GM23338 (cell line): Measurements from ENCODE around the gene ROBO1. TPM values are rescaled to one million over a fixed set of nuclear protein-coding genes. Genes with fewer than 3 reads are reported as not detected.
A peak's percentile ranks its signal among the peaks of the same experiment; 100 is the strongest.

Experiments
- ATAC-seq: fragments of 200-7000 bp; cut with Tn5 transposase; 3 replicates; pipeline ENCODE4 v1.9.1; 2020
- DNase-seq: peaks from one replicate; pipeline ENCODE4 v3.0.0-alpha.2; 2015; ENCODE audit warnings: low spot score
- H2AFZ ChIP-seq: fragments of 200-600 bp; sonication (generic); 2 replicates; pipeline ENCODE4 v1.8.0; 2016; ENCODE audit warnings: antibody characterized with exemption, mild to moderate bottlenecking, moderate library complexity
- H3F3A ChIP-seq: fragments of 200-600 bp; sonication (generic); replicated peaks from 2 replicates; pipeline ENCODE4 v1.8.0; 2017; ENCODE audit warnings: antibody characterized with exemption, mixed run types, low read depth
- H3K27ac ChIP-seq: fragments of 200-600 bp; sonication (generic); 2 replicates; pipeline ENCODE4 v1.6.1; 2016; ENCODE audit warnings: low read depth
- H3K27me3 ChIP-seq: fragments of 200-600 bp; sonication (generic); 2 replicates; pipeline ENCODE4 v1.8.0; 2016; ENCODE audit warnings: mild to moderate bottlenecking, mixed run types, moderate library complexity; ENCODE audit not compliant: insufficient read depth
- H3K36me3 ChIP-seq: fragments of 200-600 bp; sonication (generic); 2 replicates; pipeline ENCODE4 v1.8.0; 2016; ENCODE audit warnings: mild to moderate bottlenecking; ENCODE audit not compliant: insufficient read depth
- H3K4me1 ChIP-seq: fragments of 200-600 bp; sonication (generic); 2 replicates; pipeline ENCODE4 v1.8.0; 2016; ENCODE audit warnings: mild to moderate bottlenecking, moderate library complexity; ENCODE audit not compliant: insufficient read depth
- H3K4me2 ChIP-seq: fragments of 200-600 bp; sonication (generic); 2 replicates; pipeline ENCODE4 v1.7.1; 2017; ENCODE audit warnings: mixed run types
- H3K4me3 ChIP-seq: fragments of 200-600 bp; sonication (generic); 2 replicates; pipeline ENCODE4 v1.6.1; 2016; ENCODE audit warnings: mixed run types
- H3K79me2 ChIP-seq: fragments of 200-600 bp; sonication (generic); replicated peaks from 2 replicates; pipeline ENCODE4 v1.8.0; 2017; ENCODE audit warnings: mild to moderate bottlenecking; ENCODE audit not compliant: insufficient read depth
- H3K9me2 ChIP-seq: fragments of 200-600 bp; sonication (generic); 2 replicates; pipeline ENCODE4 v1.8.0; 2017; ENCODE audit not compliant: insufficient read depth
- H4K20me1 ChIP-seq: fragments of 200-600 bp; sonication (generic); replicated peaks from 2 replicates; pipeline ENCODE4 v1.8.0; 2017; ENCODE audit warnings: mild to moderate bottlenecking; ENCODE audit not compliant: insufficient read depth
- H3K27ac Mint-ChIP-seq: 2 replicates; pipeline ENCODE4 v1.8.0; 2020; ENCODE audit warnings: inconsistent platforms, mild to moderate bottlenecking, moderate library complexity, mixed read lengths
- H3K27me3 Mint-ChIP-seq: 3 replicates; pipeline ENCODE4 v1.8.0; 2022; ENCODE audit warnings: low read depth, mild to moderate bottlenecking, moderate library complexity, mixed read lengths, inconsistent platforms; ENCODE audit not compliant: insufficient read depth, poor library complexity
- H3K36me3 Mint-ChIP-seq: 3 replicates; pipeline ENCODE4 v1.8.0; 2021; ENCODE audit warnings: low read depth, mild to moderate bottlenecking, inconsistent platforms, moderate library complexity, mixed read lengths
- H3K4me1 Mint-ChIP-seq: 3 replicates; pipeline ENCODE4 v1.8.0; 2020; ENCODE audit warnings: mild to moderate bottlenecking, inconsistent platforms, mixed read lengths
- H3K4me3 Mint-ChIP-seq: 3 replicates; pipeline ENCODE4 v1.8.0; 2021; ENCODE audit warnings: moderate library complexity, mild to moderate bottlenecking, inconsistent platforms, mixed read lengths
- H3K9me3 Mint-ChIP-seq: 3 replicates; pipeline ENCODE4 v1.8.0; 2020; ENCODE audit warnings: moderate library complexity, mild to moderate bottlenecking, inconsistent platforms, mixed read lengths
- CREB1 ChIP-seq: fragments of 250-450 bp; sonication (Bioruptor Pico); IDR thresholded peaks from 2 replicates; pipeline ENCODE4 v1.5.0; 2020; ENCODE audit warnings: low read depth, mild to moderate bottlenecking, moderate library complexity
- EZH2 ChIP-seq: fragments of 200-600 bp; sonication (generic); IDR thresholded peaks from one replicate; pipeline ENCODE4 v1.8.0; 2017; ENCODE audit warnings: antibody characterized with exemption, mild to moderate bottlenecking, low read depth; ENCODE audit not compliant: unreplicated experiment
- EZH2phosphoT487 ChIP-seq: fragments of 200-600 bp; sonication (generic); IDR thresholded peaks from one replicate; pipeline ENCODE4 v1.8.1; 2018; ENCODE audit warnings: antibody characterized with exemption; ENCODE audit not compliant: unreplicated experiment
- JUNB ChIP-seq: IDR thresholded peaks from one replicate; pipeline ENCODE4 v1.6.1; 2016; ENCODE audit warnings: antibody characterized with exemption; ENCODE audit not compliant: unreplicated experiment
- NANOG ChIP-seq: IDR thresholded peaks from 2 replicates; pipeline ENCODE4 v1.6.1; 2016; ENCODE audit warnings: antibody characterized with exemption, borderline replicate concordance
- POLR2AphosphoS5 ChIP-seq: IDR thresholded peaks from 2 replicates; pipeline ENCODE4 v1.6.1; 2016; ENCODE audit warnings: antibody characterized with exemption, low read depth
- STAT1 ChIP-seq: IDR thresholded peaks from one replicate; pipeline ENCODE4 v1.6.1; 2016; ENCODE audit warnings: antibody characterized with exemption; ENCODE audit not compliant: unreplicated experiment
- ZNF114 ChIP-seq: fragments of 250-450 bp; sonication (Bioruptor Pico); IDR thresholded peaks from 2 replicates; pipeline ENCODE4 v1.5.0; 2020; ENCODE audit warnings: mild to moderate bottlenecking, moderate library complexity
- ZNF331 ChIP-seq: fragments of 250-450 bp; sonication (Bioruptor Pico); IDR thresholded peaks from 2 replicates; pipeline ENCODE4 v1.5.0; 2020; ENCODE audit warnings: low read depth, mild to moderate bottlenecking, moderate library complexity
- polyA plus RNA-seq: library from polyadenylated mRNA; unstranded; fragments of >200 nt; fragmentation: Nextera tagmentation; extraction: Ambion mirVana; gene quantifications from 2 replicates; pipeline ENCODE4 v1.2.1, GENCODE V29; 2016
- total RNA-seq: library from RNA; depleted of rRNA; stranded (reverse); fragments of >200 nt; shearing (Covaris generic); gene quantifications from 2 replicates; pipeline ENCODE4 v1.2.3, GENCODE V29; 2014
- TF ChIP-seq, protein P1 (sequence below): IDR thresholded peaks from one replicate; pipeline ENCODE4 v1.6.1; 2018; ENCODE audit warnings: antibody characterized with exemption; ENCODE audit not compliant: unreplicated experiment
- TF ChIP-seq, protein P2 (sequence below): IDR thresholded peaks from 2 replicates; pipeline ENCODE4 v1.6.1; 2016; ENCODE audit warnings: antibody characterized with exemption
- TF ChIP-seq, protein P3 (sequence below), 2 experiments: fragments of 200-600 bp in 1 of 2; sonication (generic) in 1 of 2; conservative IDR thresholded peaks; 2 replicates each; pipeline versions ENCODE4 v1.5.1 to v1.6.1; 2016 to 2017; ENCODE audit warnings: antibody characterized with exemption in 2 of 2, low read depth in 2 of 2, mild to moderate bottlenecking in 2 of 2, moderate library complexity in 1 of 2
- TF ChIP-seq, protein P4 (sequence below): fragments of 250-450 bp; sonication (Bioruptor Pico); IDR thresholded peaks from 2 replicates; pipeline ENCODE4 v1.5.0; 2020; ENCODE audit warnings: mild to moderate bottlenecking, moderate library complexity

The ROBO1 gene
- total and polyA plus RNA-seq, 2 experiments from 2014 or later: 19.2 to 78.3 TPM

DNA sequence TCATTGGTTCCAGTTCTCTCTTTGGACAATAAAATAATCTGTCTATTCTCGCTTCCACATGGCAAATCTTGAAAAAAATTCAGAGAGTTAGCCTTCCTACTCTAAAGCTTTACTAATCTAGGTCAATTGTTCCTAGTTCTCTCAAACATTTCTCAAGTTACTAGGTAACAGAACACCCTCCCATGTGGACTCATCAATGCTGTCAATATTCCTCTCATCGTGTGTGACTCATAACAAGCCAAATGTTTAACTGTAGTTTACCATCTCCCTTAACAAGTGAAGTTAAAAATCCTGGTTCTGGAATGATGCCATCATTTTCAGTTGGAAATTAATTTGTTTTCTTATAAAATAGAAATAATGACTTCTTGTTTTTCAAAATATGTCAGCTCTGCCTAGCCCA lies 438.6 kb downstream of the ROBO1 start:
- Histone ChIP-seq H3K4me1 (peaks cover 44% of the 10 kb centered on the region), H3K4me2 (no peak overlapping the region), H3K27ac (0 out of 2 replicates have a peak overlapping the region, but pooled peaks have one; percentile 14), H3K9me2 (no peaks in the 10 kb centered on the region), H3K79me2 (no peaks in the 10 kb centered on the region), H3K4me3 (no peak overlapping the region), H3F3A (no peaks in the 10 kb centered on the region), H4K20me1 (no peaks in the 10 kb centered on the region), H3K36me3 (no peaks in the 10 kb centered on the region), H3K27me3 (no peaks in the 10 kb centered on the region), H2AFZ (no peak overlapping the region)
- Mint-ChIP-seq H3K27ac (peak overlapping the region; percentile 67), H3K27me3 (peaks cover 4% of the 10 kb centered on the region), H3K4me1 (peaks cover 40% of the 10 kb centered on the region), H3K36me3 (0 out of 3 replicates have a peak, but pooled peaks cover 4% of the 10 kb centered on the region), H3K4me3 (no peak overlapping the region), H3K9me3 (peaks cover 3% of the 10 kb centered on the region; the same call in 2 of the 3 replicates)
- ATAC-seq (no peak), DNase-seq (no peak)
- TF ChIP-seq NANOG (no peak), ZNF114 (no peak), POLR2AphosphoS5 (no peak), ZNF331 (CRISPR knock-in tag) (no peak), STAT1 (no peak), JUNB (no peak), EZH2 (no peak), EZH2phosphoT487 (no peak), CREB1 (no peak)
- TF ChIP-seq, protein P1, sequence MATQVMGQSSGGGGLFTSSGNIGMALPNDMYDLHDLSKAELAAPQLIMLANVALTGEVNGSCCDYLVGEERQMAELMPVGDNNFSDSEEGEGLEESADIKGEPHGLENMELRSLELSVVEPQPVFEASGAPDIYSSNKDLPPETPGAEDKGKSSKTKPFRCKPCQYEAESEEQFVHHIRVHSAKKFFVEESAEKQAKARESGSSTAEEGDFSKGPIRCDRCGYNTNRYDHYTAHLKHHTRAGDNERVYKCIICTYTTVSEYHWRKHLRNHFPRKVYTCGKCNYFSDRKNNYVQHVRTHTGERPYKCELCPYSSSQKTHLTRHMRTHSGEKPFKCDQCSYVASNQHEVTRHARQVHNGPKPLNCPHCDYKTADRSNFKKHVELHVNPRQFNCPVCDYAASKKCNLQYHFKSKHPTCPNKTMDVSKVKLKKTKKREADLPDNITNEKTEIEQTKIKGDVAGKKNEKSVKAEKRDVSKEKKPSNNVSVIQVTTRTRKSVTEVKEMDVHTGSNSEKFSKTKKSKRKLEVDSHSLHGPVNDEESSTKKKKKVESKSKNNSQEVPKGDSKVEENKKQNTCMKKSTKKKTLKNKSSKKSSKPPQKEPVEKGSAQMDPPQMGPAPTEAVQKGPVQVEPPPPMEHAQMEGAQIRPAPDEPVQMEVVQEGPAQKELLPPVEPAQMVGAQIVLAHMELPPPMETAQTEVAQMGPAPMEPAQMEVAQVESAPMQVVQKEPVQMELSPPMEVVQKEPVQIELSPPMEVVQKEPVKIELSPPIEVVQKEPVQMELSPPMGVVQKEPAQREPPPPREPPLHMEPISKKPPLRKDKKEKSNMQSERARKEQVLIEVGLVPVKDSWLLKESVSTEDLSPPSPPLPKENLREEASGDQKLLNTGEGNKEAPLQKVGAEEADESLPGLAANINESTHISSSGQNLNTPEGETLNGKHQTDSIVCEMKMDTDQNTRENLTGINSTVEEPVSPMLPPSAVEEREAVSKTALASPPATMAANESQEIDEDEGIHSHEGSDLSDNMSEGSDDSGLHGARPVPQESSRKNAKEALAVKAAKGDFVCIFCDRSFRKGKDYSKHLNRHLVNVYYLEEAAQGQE: no peak
- TF ChIP-seq, protein P2, sequence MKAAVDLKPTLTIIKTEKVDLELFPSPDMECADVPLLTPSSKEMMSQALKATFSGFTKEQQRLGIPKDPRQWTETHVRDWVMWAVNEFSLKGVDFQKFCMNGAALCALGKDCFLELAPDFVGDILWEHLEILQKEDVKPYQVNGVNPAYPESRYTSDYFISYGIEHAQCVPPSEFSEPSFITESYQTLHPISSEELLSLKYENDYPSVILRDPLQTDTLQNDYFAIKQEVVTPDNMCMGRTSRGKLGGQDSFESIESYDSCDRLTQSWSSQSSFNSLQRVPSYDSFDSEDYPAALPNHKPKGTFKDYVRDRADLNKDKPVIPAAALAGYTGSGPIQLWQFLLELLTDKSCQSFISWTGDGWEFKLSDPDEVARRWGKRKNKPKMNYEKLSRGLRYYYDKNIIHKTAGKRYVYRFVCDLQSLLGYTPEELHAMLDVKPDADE: no peak
- TF ChIP-seq, protein P3, sequence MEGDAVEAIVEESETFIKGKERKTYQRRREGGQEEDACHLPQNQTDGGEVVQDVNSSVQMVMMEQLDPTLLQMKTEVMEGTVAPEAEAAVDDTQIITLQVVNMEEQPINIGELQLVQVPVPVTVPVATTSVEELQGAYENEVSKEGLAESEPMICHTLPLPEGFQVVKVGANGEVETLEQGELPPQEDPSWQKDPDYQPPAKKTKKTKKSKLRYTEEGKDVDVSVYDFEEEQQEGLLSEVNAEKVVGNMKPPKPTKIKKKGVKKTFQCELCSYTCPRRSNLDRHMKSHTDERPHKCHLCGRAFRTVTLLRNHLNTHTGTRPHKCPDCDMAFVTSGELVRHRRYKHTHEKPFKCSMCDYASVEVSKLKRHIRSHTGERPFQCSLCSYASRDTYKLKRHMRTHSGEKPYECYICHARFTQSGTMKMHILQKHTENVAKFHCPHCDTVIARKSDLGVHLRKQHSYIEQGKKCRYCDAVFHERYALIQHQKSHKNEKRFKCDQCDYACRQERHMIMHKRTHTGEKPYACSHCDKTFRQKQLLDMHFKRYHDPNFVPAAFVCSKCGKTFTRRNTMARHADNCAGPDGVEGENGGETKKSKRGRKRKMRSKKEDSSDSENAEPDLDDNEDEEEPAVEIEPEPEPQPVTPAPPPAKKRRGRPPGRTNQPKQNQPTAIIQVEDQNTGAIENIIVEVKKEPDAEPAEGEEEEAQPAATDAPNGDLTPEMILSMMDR (conservative IDR thresholded peaks at IDR 0.05; ENCODE audit: low read depth in 2 of 2): no peak
- TF ChIP-seq, protein P4, sequence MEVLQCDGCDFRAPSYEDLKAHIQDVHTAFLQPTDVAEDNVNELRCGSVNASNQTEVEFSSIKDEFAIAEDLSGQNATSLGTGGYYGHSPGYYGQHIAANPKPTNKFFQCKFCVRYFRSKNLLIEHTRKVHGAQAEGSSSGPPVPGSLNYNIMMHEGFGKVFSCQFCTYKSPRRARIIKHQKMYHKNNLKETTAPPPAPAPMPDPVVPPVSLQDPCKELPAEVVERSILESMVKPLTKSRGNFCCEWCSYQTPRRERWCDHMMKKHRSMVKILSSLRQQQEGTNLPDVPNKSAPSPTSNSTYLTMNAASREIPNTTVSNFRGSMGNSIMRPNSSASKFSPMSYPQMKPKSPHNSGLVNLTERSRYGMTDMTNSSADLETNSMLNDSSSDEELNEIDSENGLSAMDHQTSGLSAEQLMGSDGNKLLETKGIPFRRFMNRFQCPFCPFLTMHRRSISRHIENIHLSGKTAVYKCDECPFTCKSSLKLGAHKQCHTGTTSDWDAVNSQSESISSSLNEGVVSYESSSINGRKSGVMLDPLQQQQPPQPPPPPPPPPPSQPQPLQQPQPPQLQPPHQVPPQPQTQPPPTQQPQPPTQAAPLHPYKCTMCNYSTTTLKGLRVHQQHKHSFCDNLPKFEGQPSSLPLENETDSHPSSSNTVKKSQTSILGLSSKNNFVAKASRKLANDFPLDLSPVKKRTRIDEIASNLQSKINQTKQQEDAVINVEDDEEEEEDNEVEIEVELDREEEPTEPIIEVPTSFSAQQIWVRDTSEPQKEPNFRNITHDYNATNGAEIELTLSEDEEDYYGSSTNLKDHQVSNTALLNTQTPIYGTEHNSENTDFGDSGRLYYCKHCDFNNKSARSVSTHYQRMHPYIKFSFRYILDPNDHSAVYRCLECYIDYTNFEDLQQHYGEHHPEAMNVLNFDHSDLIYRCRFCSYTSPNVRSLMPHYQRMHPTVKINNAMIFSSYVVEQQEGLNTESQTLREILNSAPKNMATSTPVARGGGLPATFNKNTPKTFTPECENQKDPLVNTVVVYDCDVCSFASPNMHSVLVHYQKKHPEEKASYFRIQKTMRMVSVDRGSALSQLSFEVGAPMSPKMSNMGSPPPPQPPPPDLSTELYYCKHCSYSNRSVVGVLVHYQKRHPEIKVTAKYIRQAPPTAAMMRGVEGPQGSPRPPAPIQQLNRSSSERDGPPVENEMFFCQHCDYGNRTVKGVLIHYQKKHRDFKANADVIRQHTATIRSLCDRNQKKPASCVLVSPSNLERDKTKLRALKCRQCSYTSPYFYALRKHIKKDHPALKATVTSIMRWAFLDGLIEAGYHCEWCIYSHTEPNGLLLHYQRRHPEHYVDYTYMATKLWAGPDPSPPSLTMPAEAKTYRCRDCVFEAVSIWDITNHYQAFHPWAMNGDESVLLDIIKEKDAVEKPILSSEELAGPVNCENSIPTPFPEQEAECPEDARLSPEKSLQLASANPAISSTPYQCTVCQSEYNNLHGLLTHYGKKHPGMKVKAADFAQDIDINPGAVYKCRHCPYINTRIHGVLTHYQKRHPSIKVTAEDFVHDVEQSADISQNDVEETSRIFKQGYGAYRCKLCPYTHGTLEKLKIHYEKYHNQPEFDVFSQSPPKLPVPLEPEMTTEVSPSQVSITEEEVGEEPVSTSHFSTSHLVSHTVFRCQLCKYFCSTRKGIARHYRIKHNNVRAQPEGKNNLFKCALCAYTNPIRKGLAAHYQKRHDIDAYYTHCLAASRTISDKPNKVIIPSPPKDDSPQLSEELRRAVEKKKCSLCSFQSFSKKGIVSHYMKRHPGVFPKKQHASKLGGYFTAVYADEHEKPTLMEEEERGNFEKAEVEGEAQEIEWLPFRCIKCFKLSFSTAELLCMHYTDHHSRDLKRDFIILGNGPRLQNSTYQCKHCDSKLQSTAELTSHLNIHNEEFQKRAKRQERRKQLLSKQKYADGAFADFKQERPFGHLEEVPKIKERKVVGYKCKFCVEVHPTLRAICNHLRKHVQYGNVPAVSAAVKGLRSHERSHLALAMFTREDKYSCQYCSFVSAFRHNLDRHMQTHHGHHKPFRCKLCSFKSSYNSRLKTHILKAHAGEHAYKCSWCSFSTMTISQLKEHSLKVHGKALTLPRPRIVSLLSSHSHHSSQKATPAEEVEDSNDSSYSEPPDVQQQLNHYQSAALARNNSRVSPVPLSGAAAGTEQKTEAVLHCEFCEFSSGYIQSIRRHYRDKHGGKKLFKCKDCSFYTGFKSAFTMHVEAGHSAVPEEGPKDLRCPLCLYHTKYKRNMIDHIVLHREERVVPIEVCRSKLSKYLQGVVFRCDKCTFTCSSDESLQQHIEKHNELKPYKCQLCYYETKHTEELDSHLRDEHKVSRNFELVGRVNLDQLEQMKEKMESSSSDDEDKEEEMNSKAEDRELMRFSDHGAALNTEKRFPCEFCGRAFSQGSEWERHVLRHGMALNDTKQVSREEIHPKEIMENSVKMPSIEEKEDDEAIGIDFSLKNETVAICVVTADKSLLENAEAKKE: no peak
